Neuronal stem cell (in vitro differentiated cells): ENCODE data around the gene GLG1.

Experiments used
- DNase-seq: peaks from one replicate; pipeline ENCODE4 v3.0.0-alpha.2; 2013; ENCODE audit warnings: low spot score
- H2AFZ ChIP-seq: one replicate; pipeline ENCODE4 v1.6.1; 2013; ENCODE audit warnings: mild to moderate bottlenecking, low read length, inconsistent platforms
- H2AK5ac ChIP-seq: 2 replicates; pipeline ENCODE4 v1.6.1; 2013; ENCODE audit warnings: low read depth, mild to moderate bottlenecking, inconsistent platforms, low read length, moderate library complexity, mixed read lengths
- H2BK120ac ChIP-seq: 2 replicates; pipeline ENCODE4 v1.6.1; 2013; ENCODE audit warnings: low read depth, mild to moderate bottlenecking, inconsistent platforms, low read length, moderate library complexity, mixed read lengths
- H2BK12ac ChIP-seq: one replicate; pipeline ENCODE4 v1.6.1; 2013; ENCODE audit warnings: low read length, inconsistent platforms
- H2BK15ac ChIP-seq: 2 replicates; pipeline ENCODE4 v1.6.1; 2013; ENCODE audit warnings: mild to moderate bottlenecking, low read length, inconsistent platforms, mixed read lengths
- H2BK5ac ChIP-seq: one replicate; pipeline ENCODE4 v1.6.1; 2013; ENCODE audit warnings: inconsistent platforms, mild to moderate bottlenecking, low read length, moderate library complexity
- H3K14ac ChIP-seq: one replicate; pipeline ENCODE4 v1.6.1; 2013; ENCODE audit warnings: low read length, inconsistent platforms
- H3K18ac ChIP-seq: 2 replicates; pipeline ENCODE4 v1.6.1; 2013; ENCODE audit warnings: low read length, inconsistent platforms
- H3K23ac ChIP-seq: 2 replicates; pipeline ENCODE4 v1.6.1; 2013; ENCODE audit warnings: low read depth, mild to moderate bottlenecking, mixed read lengths, low read length, inconsistent platforms; ENCODE audit not compliant: poor library complexity
- H3K27ac ChIP-seq: replicated peaks from 3 replicates; pipeline ENCODE4 v1.5.1; 2013; ENCODE audit warnings: low read length, inconsistent platforms
- H3K27me3 ChIP-seq, 3 experiments: 2 replicates each; pipeline ENCODE4 v1.6.1; 2013; ENCODE audit warnings: low read length in 3 of 3, mild to moderate bottlenecking in 2 of 3, inconsistent platforms in 1 of 3, low read depth in 1 of 3, mixed read lengths in 1 of 3, moderate library complexity in 1 of 3; ENCODE audit not compliant: control insufficient read depth in 3 of 3, insufficient read depth in 3 of 3
- H3K36me3 ChIP-seq, 2 donors: replicated peaks in 1 of 2; 2 replicates each; pipeline ENCODE4 v1.6.1; 2013; ENCODE audit warnings: low read length in 2 of 2; ENCODE audit not compliant: control insufficient read depth in 2 of 2, insufficient read depth in 2 of 2
- H3K4ac ChIP-seq: 2 replicates; pipeline ENCODE4 v1.6.1; 2013; ENCODE audit warnings: inconsistent platforms, mild to moderate bottlenecking, low read length, moderate library complexity
- H3K4me1 ChIP-seq, 2 donors: 1 replicate in 1 of 2; 2 replicates in 1 of 2; pipeline ENCODE4 v1.6.1; 2013; ENCODE audit warnings: low read length in 2 of 2, low read depth in 1 of 2; ENCODE audit not compliant: control insufficient read depth in 2 of 2, insufficient read depth in 1 of 2
- H3K4me2 ChIP-seq: one replicate; pipeline ENCODE4 v1.6.1; 2013; ENCODE audit warnings: mild to moderate bottlenecking, low read length, inconsistent platforms; ENCODE audit not compliant: insufficient read depth, poor library complexity, severe bottlenecking
- H3K4me3 ChIP-seq, 2 donors: 2 replicates each; pipeline ENCODE4 v1.5.1; 2013; ENCODE audit warnings: low read length in 2 of 2, mild to moderate bottlenecking in 2 of 2, inconsistent platforms in 1 of 2, moderate library complexity in 1 of 2
- H3K79me1 ChIP-seq: one replicate; pipeline ENCODE4 v1.6.1; 2013; ENCODE audit warnings: low read depth, mild to moderate bottlenecking, inconsistent platforms, low read length, moderate library complexity
- H3K9ac ChIP-seq: one replicate; pipeline ENCODE4 v1.6.1; 2013; ENCODE audit warnings: mild to moderate bottlenecking, low read depth, low read length, inconsistent platforms; ENCODE audit not compliant: poor library complexity
- H3K9me3 ChIP-seq, 2 donors: replicated peaks in 1 of 2; 2 replicates each; pipeline versions ENCODE3 to v1.6.1; 2013; ENCODE audit warnings: low read length in 2 of 2, mild to moderate bottlenecking in 2 of 2, inconsistent platforms in 1 of 2, low read depth in 1 of 2, mixed read lengths in 1 of 2, moderate library complexity in 1 of 2; ENCODE audit not compliant: control insufficient read depth in 2 of 2, insufficient read depth in 1 of 2
- H4K8ac ChIP-seq: one replicate; pipeline ENCODE4 v1.6.1; 2013; ENCODE audit warnings: low read depth, mild to moderate bottlenecking, inconsistent platforms, low read length, moderate library complexity
- H4K91ac ChIP-seq: one replicate; pipeline ENCODE4 v1.6.1; 2013; ENCODE audit warnings: low read length, low read depth, mild to moderate bottlenecking, inconsistent platforms; ENCODE audit not compliant: poor library complexity
- WGBS, 2 donors: extraction: QIAGEN DNeasy Blood & Tissue Kit; methylation state at CpG; one replicate each; pipeline ENCODE4 v1.1.7; 2013; ENCODE audit warnings: missing lambda C conversion rate in 2 of 2, mixed read lengths in 1 of 2; ENCODE audit not compliant: insufficient read length in 2 of 2, insufficient replicate concordance in 1 of 2; ENCODE audit errors: extremely low coverage in 2 of 2; 5-methylcytosine and 5-hydroxymethylcytosine counted together

Gene GLG1

DNA sequence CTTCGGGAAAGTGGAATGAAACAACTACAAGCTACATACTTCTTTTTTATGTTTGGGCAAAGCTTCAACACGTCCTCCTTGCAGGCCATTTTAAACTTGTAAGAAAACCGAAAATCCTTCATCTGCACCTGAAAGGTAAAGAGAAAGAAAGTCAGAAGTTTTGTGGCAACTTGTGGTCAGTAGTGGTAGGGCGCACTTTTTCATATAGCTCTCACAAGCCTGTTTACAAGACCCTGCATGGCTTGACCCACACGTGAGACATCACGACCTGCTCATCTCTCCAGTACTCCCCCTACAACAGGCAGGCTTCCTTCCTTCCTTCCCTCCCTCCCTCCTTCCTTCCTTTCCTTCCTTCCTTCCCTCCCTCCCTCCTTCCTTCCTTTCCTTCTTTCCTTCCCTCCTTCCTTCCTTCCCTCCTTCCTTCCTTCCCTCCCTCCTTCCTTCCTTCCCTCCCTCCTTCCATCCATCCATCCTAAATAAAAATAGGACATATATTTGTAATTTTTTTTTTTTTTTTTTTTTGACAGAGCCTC is 136.9 kb downstream of the GLG1 start:
- no peak overlapping the region for H3K9ac ChIP-seq
- no peak overlapping the region for H2BK5ac ChIP-seq

DNA sequence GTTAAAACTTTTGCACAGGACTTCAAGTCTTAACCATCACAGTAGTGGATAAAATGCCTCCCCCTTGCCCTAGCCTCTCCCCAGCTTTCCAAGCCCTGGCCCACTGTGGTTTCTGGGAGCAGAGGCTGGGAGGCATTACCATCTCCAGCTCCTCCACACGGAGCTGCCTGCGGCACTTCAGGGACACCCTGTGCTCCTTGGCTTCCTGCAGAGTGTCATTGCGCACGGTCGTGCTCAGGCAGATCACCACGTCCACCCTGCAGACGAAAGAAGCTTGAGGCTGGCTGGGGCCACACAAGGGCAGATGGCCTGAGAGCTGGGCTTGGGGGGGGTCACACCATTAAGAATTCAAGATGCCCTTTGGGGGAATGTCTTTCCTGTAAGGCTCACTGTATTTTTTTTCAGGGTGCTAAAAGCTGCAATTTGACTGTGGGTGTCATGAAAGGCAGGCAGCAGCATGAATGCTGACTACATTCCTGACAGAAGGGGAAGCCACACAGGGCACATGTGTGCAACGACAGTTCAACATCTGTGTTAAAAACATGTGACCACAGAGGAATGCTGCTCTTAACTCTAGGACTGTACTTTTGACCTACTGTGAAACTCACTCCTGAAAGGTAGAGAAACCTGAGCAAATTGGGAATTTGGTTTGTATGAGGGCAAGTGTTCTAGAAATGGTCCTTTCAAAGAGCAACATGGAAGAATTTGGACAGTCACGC is 137.9 kb downstream of the GLG1 start:
- H3K14ac ChIP-seq: no peak overlapping the region
- H2AK5ac ChIP-seq: no peak overlapping the region
- no peaks in the 10 kb centered on the region for H3K4me1 ChIP-seq
- H3K23ac ChIP-seq: no peak overlapping the region
- H3K27me3 ChIP-seq: no peaks in the 10 kb centered on the region
- no peak overlapping the region for H3K18ac ChIP-seq
- no peak overlapping the region for H4K91ac ChIP-seq
- no peak overlapping the region for H4K8ac ChIP-seq
- no peak overlapping the region for H2BK15ac ChIP-seq
- H2BK120ac ChIP-seq: no peak overlapping the region
- no peak overlapping the region for H3K4me2 ChIP-seq
- no peak overlapping the region for H3K4me3 ChIP-seq
- no peaks in the 10 kb centered on the region for H3K9me3 ChIP-seq
- no peak for DNase-seq
- no peak overlapping the region for H2BK5ac ChIP-seq
- no peaks in the 10 kb centered on the region for H3K79me1 ChIP-seq
- H3K9ac ChIP-seq: no peak overlapping the region
- peaks cover 46 to 98% of the 10 kb centered on the region in 2 donors for H3K36me3 ChIP-seq
- H2BK12ac ChIP-seq: no peak overlapping the region
- H2AFZ ChIP-seq: no peak overlapping the region
- H3K4ac ChIP-seq: no peak overlapping the region
- H3K27ac ChIP-seq: no peak overlapping the region
- WGBS, 2 donors: no CpG with 5 or more reads among the region's 9 CpGs

More for the DNA sequence above, 136.9 kb downstream of the GLG1 start:
- Histone ChIP-seq H3K4me3 (no peak overlapping the region), H2BK120ac (no peak overlapping the region), H3K14ac (no peak overlapping the region), H3K36me3 (peaks cover 45 to 96% of the 10 kb centered on the region in 2 donors), H3K23ac (no peak overlapping the region), H2AFZ (no peak overlapping the region), H4K8ac (no peak overlapping the region), H3K4me1 (no peaks in the 10 kb centered on the region), H2AK5ac (no peak overlapping the region), H2BK15ac (no peak overlapping the region), H3K9me3 (no peaks in the 10 kb centered on the region), H3K27me3 (no peaks in the 10 kb centered on the region), H3K4ac (no peak overlapping the region), H3K4me2 (no peak overlapping the region), H3K27ac (no peak overlapping the region), H3K79me1 (no peaks in the 10 kb centered on the region), H3K18ac (no peak overlapping the region), H2BK12ac (no peak overlapping the region), H4K91ac (no peak overlapping the region)
- WGBS, 2 donors: no CpG with 5 or more reads among the region's 6 CpGs
- no peak for DNase-seq

DNA sequence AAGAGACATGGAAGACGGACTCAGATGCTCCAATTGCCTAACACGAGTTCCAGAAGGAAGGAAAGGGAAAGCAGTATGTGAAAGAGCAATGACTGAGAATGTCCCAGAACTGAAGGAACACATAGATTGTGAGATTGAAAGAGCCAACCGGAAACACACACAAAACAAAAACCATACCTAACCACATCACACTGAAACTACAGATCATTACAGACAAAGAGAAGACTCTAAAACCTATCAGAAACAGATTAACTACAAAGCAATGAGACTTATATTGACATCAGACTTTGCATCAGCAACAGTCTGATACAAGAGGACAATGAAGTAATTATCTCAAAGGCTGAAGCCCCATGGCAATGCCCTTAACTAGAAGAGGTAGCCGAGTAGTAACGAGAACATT is 140.0 kb downstream of the GLG1 start:
- no peak overlapping the region for H3K27ac ChIP-seq
- H3K9me3 ChIP-seq: no peaks in the 10 kb centered on the region
- no peak overlapping the region for H3K23ac ChIP-seq
- H2BK5ac ChIP-seq: no peak overlapping the region
- no peaks in the 10 kb centered on the region for H3K27me3 ChIP-seq
- H3K36me3 ChIP-seq: peaks cover 48 to 100% of the 10 kb centered on the region in 2 donors
- H3K18ac ChIP-seq: no peak overlapping the region
- H3K9ac ChIP-seq: no peak overlapping the region
- no peaks in the 10 kb centered on the region for H3K79me1 ChIP-seq
- no peak overlapping the region for H3K4me2 ChIP-seq
- H2AK5ac ChIP-seq: no peak overlapping the region
- no peak for DNase-seq
- no peak overlapping the region for H4K8ac ChIP-seq
- H4K91ac ChIP-seq: no peak overlapping the region
- H2BK120ac ChIP-seq: no peak overlapping the region
- H2AFZ ChIP-seq: no peak overlapping the region
- no peak overlapping the region for H2BK12ac ChIP-seq
- H3K4me3 ChIP-seq: no peak overlapping the region
- no peaks in the 10 kb centered on the region for H3K4me1 ChIP-seq
- H3K14ac ChIP-seq: no peak overlapping the region
- H2BK15ac ChIP-seq: no peak overlapping the region
- H3K4ac ChIP-seq: no peak overlapping the region
- no CpG with 5 or more reads among the region's 5 CpGs for WGBS, 2 donors

DNA sequence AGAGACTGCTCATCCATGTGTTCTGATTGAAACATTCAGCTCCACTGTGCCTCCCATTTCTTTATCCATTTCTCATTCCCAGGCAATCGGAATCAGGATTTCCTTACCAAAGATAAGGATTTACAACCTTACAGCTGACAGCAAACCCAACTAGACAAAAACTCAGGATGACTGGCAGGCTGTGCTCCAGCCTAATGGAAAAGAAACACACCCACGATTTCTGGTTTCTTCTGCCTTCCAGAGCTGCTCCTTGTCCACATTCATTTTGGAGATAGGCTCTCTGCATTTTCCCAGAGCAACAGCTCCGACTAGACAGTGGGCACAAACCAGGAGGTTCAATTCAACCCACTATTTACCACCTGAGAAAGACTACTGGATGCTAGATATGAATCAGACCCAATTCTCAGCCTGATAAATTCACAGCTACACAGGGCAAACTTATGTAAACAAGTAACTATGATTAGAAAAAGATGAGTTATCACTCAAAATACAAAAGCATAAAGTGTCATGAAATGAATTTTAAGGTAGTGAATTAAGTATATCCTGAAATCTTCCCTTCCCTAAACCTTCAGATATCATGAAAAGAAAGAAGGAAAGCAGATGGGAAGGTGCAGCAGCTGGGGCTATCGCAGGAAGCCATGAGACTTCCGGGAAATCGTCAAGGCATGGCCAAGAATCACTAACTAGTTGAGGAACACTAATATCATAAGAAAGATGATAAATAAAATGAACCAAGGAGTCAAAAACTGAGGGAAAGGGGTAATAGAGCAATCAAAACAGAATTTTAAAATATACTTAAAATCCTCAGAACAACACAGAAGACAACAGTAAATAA is 140.8 kb downstream of the GLG1 start:
- Histone ChIP-seq H3K4me1 (no peaks in the 10 kb centered on the region), H3K23ac (no peak overlapping the region), H3K4me3 (no peak overlapping the region), H2BK12ac (no peak overlapping the region), H4K8ac (no peak overlapping the region), H2BK120ac (no peak overlapping the region), H3K14ac (no peak overlapping the region), H3K27ac (no peak overlapping the region), H2BK5ac (no peak overlapping the region), H4K91ac (no peak overlapping the region), H2BK15ac (no peak overlapping the region), H2AK5ac (no peak overlapping the region), H3K27me3 (no peaks in the 10 kb centered on the region), H3K36me3 (peaks cover 48 to 96% of the 10 kb centered on the region in 2 donors), H3K9ac (no peak overlapping the region), H3K18ac (no peak overlapping the region), H3K9me3 (no peaks in the 10 kb centered on the region), H2AFZ (no peak overlapping the region), H3K4ac (no peak overlapping the region), H3K79me1 (no peaks in the 10 kb centered on the region), H3K4me2 (no peak overlapping the region)
- no CpG with 5 or more reads among the region's 6 CpGs for WGBS, 2 donors
- DNase-seq: no peak
